ENCODE measurements around the gene CELA2B.
"Not testable (repeated sequence)": the region's sequence is repeated elsewhere in the genome, so short reads cannot be mapped to it uniquely, and the experiment has no call there.

The CELA2B gene

GRCh38 chr1:15445390-15446122, 30.3 kb upstream of the CELA2B start:
- peak; percentile 41 for DNase-seq

GRCh38 chr1:15446212-15446611, 29.7 kb upstream of the CELA2B start:
- no peak for DNase-seq

GRCh38 chr1:15448877-15449462, 26.9 kb upstream of the CELA2B start:
- DNase-seq: no peak

- no peak for DNase-seq
Observed at GRCh38 chr1:15449567-15449966, 26.3 kb upstream of the CELA2B start.

DNA sequence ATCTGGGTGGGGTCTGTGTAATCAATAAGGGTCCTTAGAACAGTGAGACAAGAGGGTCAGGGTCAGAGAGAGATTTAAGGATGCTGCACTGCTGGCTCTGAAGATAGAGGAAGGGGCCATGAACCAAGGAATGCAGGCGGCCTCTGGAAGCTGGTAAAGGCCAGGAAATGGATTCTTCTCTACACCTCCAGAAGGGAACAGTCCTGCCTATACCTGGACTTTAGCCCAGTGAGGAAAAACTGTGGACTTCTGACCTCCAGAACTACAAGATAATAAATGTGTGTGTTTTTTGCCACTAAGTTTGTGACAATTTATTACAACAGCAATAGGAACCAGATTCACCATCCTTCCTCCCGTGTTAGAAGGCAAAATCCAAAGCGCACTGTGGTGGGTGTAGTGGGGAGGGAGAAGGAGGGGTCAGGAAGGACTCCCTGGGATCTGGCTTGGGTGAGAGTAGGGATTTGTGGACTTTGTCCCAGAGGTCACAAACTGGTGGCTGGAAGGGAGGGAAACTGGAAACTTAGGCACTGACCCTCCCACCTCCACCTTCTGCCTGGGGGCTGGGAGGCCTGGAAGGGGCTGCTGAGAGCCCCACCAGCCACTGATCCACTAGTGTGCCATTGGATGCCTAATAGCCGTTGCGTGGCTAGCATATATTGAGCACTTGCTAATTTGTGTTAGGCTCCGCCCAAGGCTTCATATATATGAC, 24.7 kb upstream of the CELA2B start:
- no peak for DNase-seq

DNA sequence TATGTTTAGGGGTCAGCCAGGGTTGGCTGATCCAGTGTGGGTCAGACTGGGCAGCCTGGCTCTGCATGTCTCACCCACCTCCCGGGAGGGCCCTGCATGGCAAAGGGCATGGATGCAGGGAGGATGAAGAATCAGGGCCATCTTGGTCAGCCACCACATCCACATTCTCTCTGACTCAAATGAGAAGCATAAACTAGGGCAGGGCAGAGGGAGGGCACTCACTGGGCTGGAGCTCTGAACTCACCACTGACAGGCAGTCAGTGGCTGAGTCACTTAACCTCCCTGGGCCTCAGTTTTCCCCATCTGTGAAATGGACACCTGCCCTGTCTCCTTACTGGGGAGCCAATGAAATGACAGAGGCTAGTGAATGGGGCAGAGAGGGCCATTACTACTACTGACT, 23.7 kb upstream of the CELA2B start:
- DNase-seq: no peak

- no peak for DNase-seq
Observed at GRCh38 chr1:15452866-15453571, 22.9 kb upstream of the CELA2B start.

- DNase-seq: no peak
Observed at GRCh38 chr1:15453734-15454133, 22.2 kb upstream of the CELA2B start.

GRCh38 chr1:15454256-15454655, 21.6 kb upstream of the CELA2B start:
- DNase-seq: no peak

GRCh38 chr1:15455522-15455921, 20.4 kb upstream of the CELA2B start:
- DNase-seq: no peak

GRCh38 chr1:15456313-15456954, 19.5 kb upstream of the CELA2B start, which contains the start of gene CELA2A:
TSS of gene CELA2A (plus strand) at chr1:15456732. CDS start at chr1:15456754, 22 bp downstream.
- no peak for DNase-seq

GRCh38 chr1:15457585-15457984, 18.3 kb upstream of the CELA2B start:
- DNase-seq: no peak

DNA sequence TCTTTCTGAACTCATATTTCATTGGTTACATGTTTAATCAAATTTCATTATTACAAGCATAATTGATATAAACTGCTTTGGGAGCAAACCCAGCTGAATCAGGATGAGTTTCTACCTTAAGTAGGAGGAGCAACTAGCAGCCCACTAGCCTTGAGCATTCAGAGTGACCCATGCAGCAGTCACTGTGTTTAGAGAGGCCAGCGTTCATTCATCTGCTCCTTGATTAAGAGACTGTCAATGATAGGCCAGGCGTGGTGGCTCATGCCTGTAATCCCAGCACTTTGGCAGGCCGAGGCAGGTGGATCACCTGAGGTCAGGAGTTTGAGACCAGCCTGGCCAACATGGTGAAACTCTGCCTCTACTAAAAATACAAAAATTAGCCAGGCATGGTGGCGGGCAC, 17.5 kb upstream of the CELA2B start:
- not testable (repeated sequence) for DNase-seq

DNA sequence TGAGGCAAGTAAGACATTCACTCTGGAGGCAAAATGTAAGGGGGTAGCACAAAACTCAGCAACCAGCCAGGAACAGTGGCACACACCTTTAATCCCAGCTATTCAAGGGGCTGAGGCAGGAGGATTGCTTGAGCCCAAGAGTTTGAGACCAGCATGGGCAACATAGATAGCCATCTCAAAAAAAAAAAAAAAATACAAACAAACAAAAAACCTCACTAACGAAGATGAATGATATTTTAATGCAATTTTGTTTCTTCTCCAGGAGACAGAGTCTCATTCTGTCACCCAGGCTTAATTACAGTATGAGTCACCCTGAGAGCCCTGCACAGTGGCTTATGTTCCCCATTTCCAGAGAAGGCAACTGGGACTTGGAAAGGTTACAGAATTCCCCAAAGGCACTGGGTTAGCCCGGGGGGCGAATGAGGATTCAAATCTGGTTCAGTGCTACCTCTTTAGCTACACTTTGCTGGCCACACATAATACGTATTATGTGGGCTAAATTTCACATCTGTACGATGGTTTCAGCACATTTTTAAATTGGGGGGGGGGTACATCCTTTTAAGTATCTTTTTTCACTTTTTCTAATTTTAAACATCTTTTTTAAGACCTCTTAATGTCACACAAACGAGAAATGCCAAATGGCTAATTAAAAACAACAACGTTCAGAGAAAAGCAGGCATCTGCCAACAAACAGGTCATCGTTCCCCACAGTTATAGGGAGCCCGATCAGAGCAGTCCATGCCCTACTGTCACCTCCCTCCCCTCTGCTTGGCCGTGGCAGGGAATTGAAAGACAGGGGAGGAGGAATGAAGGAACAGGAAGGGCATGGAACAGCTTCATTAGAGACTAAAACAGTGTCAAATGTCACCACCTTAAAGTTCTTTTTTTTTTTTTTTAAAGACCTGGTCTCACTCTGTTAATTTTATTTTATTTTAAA, 15.9 kb upstream of the CELA2B start:
- DNase-seq: no peak

GRCh38 chr1:15460708-15461095, 15.2 kb upstream of the CELA2B start:
- no peak for DNase-seq

GRCh38 chr1:15463064-15463800, 12.7 kb upstream of the CELA2B start:
- not testable (repeated sequence) for DNase-seq

- DNase-seq: not testable (repeated sequence)
Observed at GRCh38 chr1:15463926-15464322, 12.0 kb upstream of the CELA2B start.

DNA sequence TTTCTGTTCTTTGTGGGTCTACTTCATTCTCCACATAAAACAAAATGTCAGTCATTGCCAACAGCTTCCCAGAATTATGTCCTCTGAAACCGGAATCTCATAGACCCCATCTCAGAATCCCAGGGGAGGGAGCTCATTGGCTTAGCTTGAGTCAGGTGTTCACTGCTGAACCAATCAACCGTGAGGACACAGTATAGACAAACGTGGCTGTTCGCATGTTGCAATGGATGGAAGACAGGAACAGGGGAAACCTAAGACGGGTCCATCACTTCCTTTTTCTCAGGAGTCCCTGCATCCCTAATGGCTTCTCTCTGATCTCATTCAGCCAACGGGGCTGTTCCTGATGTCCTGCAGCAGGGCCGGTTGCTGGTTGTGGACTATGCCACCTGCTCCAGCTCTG, 10.2 kb upstream of the CELA2B start:
- DNase-seq: no peak

DNA sequence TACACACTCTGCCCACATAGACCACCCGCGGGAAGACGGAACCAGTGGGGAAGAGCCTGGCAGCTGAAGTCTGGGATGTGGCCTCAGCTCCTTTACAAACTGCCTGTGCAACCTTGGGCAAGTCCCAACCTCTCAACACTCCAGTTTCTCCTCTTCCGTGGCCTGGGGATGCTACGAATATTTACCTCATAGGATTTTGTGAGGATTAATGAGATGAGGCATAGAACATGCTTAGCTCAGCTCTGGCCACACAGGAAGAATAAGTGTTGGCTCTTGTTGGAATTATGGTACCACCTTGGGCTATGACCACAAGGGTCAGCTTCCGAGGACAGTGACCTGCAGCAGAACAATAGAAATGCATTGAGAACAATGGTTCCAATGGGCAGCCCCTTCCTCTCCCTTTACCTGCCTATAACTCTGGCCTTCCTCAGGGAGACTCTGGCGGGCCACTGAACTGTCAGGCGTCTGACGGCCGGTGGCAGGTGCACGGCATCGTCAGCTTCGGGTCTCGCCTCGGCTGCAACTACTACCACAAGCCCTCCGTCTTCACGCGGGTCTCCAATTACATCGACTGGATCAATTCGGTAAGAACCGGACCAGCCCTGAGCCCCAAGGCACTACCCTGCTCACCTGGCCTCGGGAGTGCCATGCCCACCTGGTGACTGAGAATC, 8.8 kb upstream of the CELA2B start:
- not testable (repeated sequence) for DNase-seq

- no peak for DNase-seq
Observed at GRCh38 chr1:15468145-15468544, 7.8 kb upstream of the CELA2B start.

Data from hematopoietic multipotent progenitor cell treated with erythropoietin and hydrocortisone succinate and interleukin-3 and kit ligand, for 4 days (in vitro differentiated cells).